Thyroid gland (tissue), 4 donors: ENCODE measurements around the gene SYDE1. TPM values are rescaled to one million over a fixed set of nuclear protein-coding genes. Genes with fewer than 3 reads are reported as not detected.
A peak's percentile ranks its signal among the peaks of the same experiment; 100 is the strongest.

Experiments used
- DNase-seq, 2 donors: peaks; one replicate each; pipeline ENCODE4 v3.0.0-alpha.2; 2019
- H3K27ac ChIP-seq, 3 donors: fragments of 200-600 bp; sonication (generic); 1 replicate in 2 of 3; 2 replicates in 1 of 3; pipeline ENCODE4 v1.5.1; 2016 to 2019; ENCODE audit warnings: mild to moderate bottlenecking in 1 of 3, moderate library complexity in 1 of 3
- H3K27me3 ChIP-seq: fragments of 200-600 bp; sonication (generic); one replicate; pipeline ENCODE4 v1.5.1; 2019
- H3K36me3 ChIP-seq, 2 donors: fragments of 200-600 bp; sonication (generic); one replicate each; pipeline ENCODE4 v1.5.1; 2016 to 2019
- H3K4me1 ChIP-seq, 2 donors: fragments of 200-600 bp; sonication (generic); one replicate each; pipeline ENCODE4 v1.5.1; 2017 to 2019
- H3K4me3 ChIP-seq, 3 donors: fragments of 200-600 bp; sonication (generic); replicated peaks in 1 of 3; 1 replicate in 2 of 3; 2 replicates in 1 of 3; pipeline ENCODE4 v1.5.1; 2016; ENCODE audit warnings: mild to moderate bottlenecking in 1 of 3
- H3K9me3 ChIP-seq: fragments of 200-600 bp; sonication (generic); one replicate; pipeline ENCODE4 v1.5.1; 2017
- POLR2A ChIP-seq, 2 donors: fragments of 450-650 bp; IDR thresholded peaks; one replicate each; pipeline ENCODE4 v1.6.1; 2017; ENCODE audit warnings: antibody characterized with exemption in 2 of 2, mild to moderate bottlenecking in 2 of 2, moderate library complexity in 1 of 2
- WGBS, 2 donors: methylation state at CpG; one replicate each; pipeline ENCODE4 v1.1.5; 2017; 5-methylcytosine and 5-hydroxymethylcytosine counted together
- intact Hi-C: fragments of 100-400 bp; cut with DNase I; formaldehyde crosslinking; loops from one replicate; pipeline ENCODE4 v1.15.1; 2023
- total RNA-seq, 4 donors: library from RNA; depleted of rRNA; stranded (reverse); fragments of >200 nt; gene quantifications; one replicate each; pipeline ENCODE4 v1.2.3, GENCODE V29; 2016
- TF ChIP-seq, protein P1 (sequence below), 6 experiments: fragments of 200-600 bp in 3 of 6; fragments of 450-650 bp in 3 of 6; sonication (generic) in 3 of 6; IDR thresholded peaks; one replicate each; pipeline ENCODE4 v1.5.1; 2016 to 2019; ENCODE audit warnings: antibody characterized with exemption in 6 of 6, mild to moderate bottlenecking in 2 of 6, inconsistent platforms in 1 of 6, moderate library complexity in 1 of 6

Gene SYDE1
- total RNA-seq, 4 donors from 2014 or later, result 12.6 to 17.9 (median 15.5) TPM

DNA sequence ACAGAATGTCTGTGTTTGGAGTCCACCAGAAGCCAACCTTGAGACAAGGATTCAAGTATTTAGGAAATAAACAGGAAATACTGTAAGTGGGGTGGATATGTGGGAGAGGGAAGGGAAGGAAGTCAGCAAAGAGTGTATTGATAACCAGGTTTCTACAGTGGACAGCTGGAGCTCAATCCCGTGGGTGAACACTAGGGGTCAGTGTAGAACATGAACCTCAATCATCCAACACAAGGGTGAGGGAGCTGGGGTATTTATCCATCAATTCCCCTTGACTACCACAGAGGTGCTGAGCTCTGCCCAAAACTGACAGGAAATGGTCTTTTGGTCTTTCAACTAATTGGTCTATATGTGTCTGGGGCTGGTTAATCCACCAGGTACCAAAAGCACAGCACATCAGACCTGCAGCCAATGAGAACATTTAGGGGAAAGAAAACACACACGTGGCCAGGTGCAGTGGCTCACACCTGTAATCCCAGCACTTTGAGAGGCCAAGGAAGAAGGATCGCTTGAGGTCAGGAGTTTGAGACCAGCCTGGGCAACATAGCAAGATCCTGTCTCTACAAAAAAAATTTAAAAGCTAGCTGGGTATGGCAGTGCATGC is 5.6 kb upstream of the SYDE1 start:
- Histone ChIP-seq H3K27me3 (no peaks in the 10 kb centered on the region), H3K4me3 (no peak overlapping the region), H3K9me3 (no peaks in the 10 kb centered on the region), H3K4me1 (no peaks in the 10 kb centered on the region), H3K36me3 (no peaks in the 10 kb centered on the region), H3K27ac (no peak overlapping the region)
- peak in 1 of 2 donors; percentile 20 for DNase-seq
- WGBS, 2 donors, result 63% methylated on average over 3 of the region's 3 CpGs
- TF ChIP-seq POLR2A (IDR thresholded peaks at IDR 0.05), result no peak
- TF ChIP-seq, protein P1, sequence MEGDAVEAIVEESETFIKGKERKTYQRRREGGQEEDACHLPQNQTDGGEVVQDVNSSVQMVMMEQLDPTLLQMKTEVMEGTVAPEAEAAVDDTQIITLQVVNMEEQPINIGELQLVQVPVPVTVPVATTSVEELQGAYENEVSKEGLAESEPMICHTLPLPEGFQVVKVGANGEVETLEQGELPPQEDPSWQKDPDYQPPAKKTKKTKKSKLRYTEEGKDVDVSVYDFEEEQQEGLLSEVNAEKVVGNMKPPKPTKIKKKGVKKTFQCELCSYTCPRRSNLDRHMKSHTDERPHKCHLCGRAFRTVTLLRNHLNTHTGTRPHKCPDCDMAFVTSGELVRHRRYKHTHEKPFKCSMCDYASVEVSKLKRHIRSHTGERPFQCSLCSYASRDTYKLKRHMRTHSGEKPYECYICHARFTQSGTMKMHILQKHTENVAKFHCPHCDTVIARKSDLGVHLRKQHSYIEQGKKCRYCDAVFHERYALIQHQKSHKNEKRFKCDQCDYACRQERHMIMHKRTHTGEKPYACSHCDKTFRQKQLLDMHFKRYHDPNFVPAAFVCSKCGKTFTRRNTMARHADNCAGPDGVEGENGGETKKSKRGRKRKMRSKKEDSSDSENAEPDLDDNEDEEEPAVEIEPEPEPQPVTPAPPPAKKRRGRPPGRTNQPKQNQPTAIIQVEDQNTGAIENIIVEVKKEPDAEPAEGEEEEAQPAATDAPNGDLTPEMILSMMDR (IDR thresholded peaks at IDR 0.05), result peak in 5 of 6 experiments; percentile 32 to 56 (median 43)
- intact Hi-C loops, result no loop called here

- Histone ChIP-seq H3K9me3 (no peaks in the 10 kb centered on the region), H3K4me1 (peaks cover 6 to 9% of the 10 kb centered on the region in 2 donors), H3K4me3 (no peak overlapping the region), H3K27ac (no peak overlapping the region), H3K27me3 (no peaks in the 10 kb centered on the region), H3K36me3 (no peaks in the 10 kb centered on the region)
- TF ChIP-seq POLR2A (IDR thresholded peaks at IDR 0.05), result no peak
- TF ChIP-seq, protein P1 (IDR thresholded peaks at IDR 0.05), result no peak
- no peak for DNase-seq
- WGBS, 2 donors, result 94 to 100% methylated on average over 1 of the region's 1 CpG
- intact Hi-C loops, result no loop called here
Measured at GRCh38 chr19:15104003-15104402, 3.2 kb upstream of the SYDE1 start.

DNA sequence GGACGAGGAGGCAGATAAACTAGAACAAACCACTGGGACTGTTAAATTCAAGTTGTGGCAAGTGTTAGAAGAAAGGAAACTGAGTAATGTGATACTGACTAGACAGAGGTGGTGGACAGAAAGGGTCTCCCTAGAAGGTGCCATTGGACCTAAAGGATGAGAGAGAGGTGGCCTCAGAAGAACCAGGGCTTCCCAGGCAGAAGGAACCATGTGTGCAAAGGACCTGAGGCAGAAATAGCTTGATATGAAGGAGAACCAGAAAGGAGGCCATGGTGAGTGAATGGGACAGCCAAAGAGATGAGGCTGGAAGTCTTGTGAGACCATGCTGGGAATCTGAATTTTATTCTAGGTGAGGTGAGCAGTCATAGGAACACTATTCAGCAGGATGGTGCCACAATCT is 2.8 kb upstream of the SYDE1 start:
- WGBS, 2 donors, result 86 to 88% methylated on average over 1 of the region's 1 CpG
- intact Hi-C loops, result no loop called here
- Histone ChIP-seq H3K27me3 (no peaks in the 10 kb centered on the region), H3K4me1 (peaks cover 6 to 9% of the 10 kb centered on the region in 2 donors), H3K4me3 (no peak overlapping the region), H3K36me3 (no peaks in the 10 kb centered on the region), H3K27ac (no peak overlapping the region), H3K9me3 (no peaks in the 10 kb centered on the region)
- DNase-seq, result no peak
- TF ChIP-seq, protein P1 (IDR thresholded peaks at IDR 0.05), result no peak
- no peak for TF ChIP-seq POLR2A (IDR thresholded peaks at IDR 0.05)

DNA sequence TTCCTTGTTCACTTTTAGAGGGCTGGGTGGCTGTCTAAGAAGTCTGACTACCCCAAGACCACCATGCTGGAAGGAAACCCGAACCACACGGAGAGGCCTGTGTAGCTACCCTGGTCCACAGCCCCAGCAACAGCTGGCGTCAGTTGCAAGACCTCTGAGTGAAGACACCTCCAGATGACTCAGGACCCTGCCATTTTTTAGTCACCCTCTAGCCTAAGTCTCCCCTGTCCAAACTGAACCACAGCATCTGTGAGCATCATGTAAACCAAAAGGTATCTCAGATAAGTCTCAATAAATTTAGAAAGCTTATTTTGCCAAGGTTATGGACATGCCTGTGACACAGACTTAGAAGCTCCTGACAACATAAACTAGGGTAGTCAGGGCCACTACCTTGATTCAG is 2.2 kb upstream of the SYDE1 start:
- H3K9me3 ChIP-seq, result no peaks in the 10 kb centered on the region
- H3K4me1 ChIP-seq, result peaks cover 6 to 9% of the 10 kb centered on the region in 2 donors
- 94% methylated on average over 3 of the region's 3 CpGs; no CpG with 5 or more reads in 1 of the 2 donors for WGBS, 2 donors
- no peak for TF ChIP-seq POLR2A (IDR thresholded peaks at IDR 0.05)
- TF ChIP-seq, protein P1 (IDR thresholded peaks at IDR 0.05), result no peak
- no peak overlapping the region for H3K4me3 ChIP-seq
- no peaks in the 10 kb centered on the region for H3K36me3 ChIP-seq
- intact Hi-C loops, result no loop called here
- no peak for DNase-seq
- no peak overlapping the region for H3K27ac ChIP-seq
- H3K27me3 ChIP-seq, result no peaks in the 10 kb centered on the region

GRCh38 chr19:15108145-15108844 is 1.1 kb downstream of the SYDE1 start:
- Histone ChIP-seq H3K27me3 (no peaks in the 10 kb centered on the region), H3K36me3 (peaks cover 5 to 14% of the 10 kb centered on the region in 2 donors), H3K4me3 (peak overlapping the region in 1 of 3 donors; percentile 96), H3K4me1 (peaks cover 6 to 9% of the 10 kb centered on the region in 2 donors), H3K9me3 (no peaks in the 10 kb centered on the region), H3K27ac (peak overlapping the region; percentile 78 to 90 (median 88))
- WGBS, 2 donors, result 62 to 68% methylated on average over 10 of the region's 10 CpGs
- no peak for DNase-seq
- TF ChIP-seq POLR2A (IDR thresholded peaks at IDR 0.05), result no peak
- TF ChIP-seq, protein P1 (IDR thresholded peaks at IDR 0.05), result no peak
- intact Hi-C loops, result no loop called here
